ENCODE measurements around the gene CSMD2.

The CSMD2 gene

DNA sequence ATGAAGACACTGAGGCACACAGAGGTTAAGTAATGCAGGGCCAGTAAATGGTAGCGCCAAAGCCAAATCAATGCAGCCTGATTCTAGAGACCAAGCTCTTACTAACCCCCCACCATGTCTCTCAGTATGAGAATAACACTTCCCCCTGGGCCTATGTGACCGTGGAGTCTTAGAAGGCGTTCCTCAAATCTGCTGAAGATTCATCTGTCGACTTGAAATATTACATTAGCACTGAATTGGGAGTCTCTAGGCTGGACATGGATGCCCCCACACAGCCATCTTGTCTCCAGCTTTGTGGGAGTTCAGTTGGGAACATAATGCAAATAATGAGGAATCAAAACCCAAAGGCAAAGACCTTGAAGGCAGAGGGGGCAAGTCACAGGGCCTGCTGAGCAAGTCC is 419.1 kb downstream of the CSMD2 start:
- TF ChIP-seq ARNTL (CRISPR knock-in tag; IDR thresholded peaks at IDR 0.05; ENCODE audit: borderline replicate concordance, low read depth): no peak
- no peak for TF ChIP-seq TOX (CRISPR knock-in tag; IDR thresholded peaks at IDR 0.05; ENCODE audit: borderline replicate concordance)
- TF ChIP-seq ZNF8 (CRISPR knock-in tag; IDR thresholded peaks at IDR 0.05): no peak
- no peak for TF ChIP-seq ZFP30 (CRISPR knock-in tag; IDR thresholded peaks at IDR 0.05)
- no peak for TF ChIP-seq BACH2 (CRISPR knock-in tag; IDR thresholded peaks at IDR 0.05; ENCODE audit: borderline replicate concordance)
- TF ChIP-seq, protein P1, sequence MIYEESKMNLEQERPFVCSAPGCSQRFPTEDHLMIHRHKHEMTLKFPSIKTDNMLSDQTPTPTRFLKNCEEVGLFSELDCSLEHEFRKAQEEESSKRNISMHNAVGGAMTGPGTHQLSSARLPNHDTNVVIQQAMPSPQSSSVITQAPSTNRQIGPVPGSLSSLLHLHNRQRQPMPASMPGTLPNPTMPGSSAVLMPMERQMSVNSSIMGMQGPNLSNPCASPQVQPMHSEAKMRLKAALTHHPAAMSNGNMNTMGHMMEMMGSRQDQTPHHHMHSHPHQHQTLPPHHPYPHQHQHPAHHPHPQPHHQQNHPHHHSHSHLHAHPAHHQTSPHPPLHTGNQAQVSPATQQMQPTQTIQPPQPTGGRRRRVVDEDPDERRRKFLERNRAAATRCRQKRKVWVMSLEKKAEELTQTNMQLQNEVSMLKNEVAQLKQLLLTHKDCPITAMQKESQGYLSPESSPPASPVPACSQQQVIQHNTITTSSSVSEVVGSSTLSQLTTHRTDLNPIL (CRISPR knock-in tag; IDR thresholded peaks at IDR 0.05; ENCODE audit: low read depth): no peak
- TF ChIP-seq, protein P2, sequence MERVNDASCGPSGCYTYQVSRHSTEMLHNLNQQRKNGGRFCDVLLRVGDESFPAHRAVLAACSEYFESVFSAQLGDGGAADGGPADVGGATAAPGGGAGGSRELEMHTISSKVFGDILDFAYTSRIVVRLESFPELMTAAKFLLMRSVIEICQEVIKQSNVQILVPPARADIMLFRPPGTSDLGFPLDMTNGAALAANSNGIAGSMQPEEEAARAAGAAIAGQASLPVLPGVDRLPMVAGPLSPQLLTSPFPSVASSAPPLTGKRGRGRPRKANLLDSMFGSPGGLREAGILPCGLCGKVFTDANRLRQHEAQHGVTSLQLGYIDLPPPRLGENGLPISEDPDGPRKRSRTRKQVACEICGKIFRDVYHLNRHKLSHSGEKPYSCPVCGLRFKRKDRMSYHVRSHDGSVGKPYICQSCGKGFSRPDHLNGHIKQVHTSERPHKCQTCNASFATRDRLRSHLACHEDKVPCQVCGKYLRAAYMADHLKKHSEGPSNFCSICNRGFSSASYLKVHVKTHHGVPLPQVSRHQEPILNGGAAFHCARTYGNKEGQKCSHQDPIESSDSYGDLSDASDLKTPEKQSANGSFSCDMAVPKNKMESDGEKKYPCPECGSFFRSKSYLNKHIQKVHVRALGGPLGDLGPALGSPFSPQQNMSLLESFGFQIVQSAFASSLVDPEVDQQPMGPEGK (CRISPR knock-in tag; IDR thresholded peaks at IDR 0.05; ENCODE audit: borderline replicate concordance): no peak
- no peak for TF ChIP-seq PPARA (CRISPR knock-in tag; IDR thresholded peaks at IDR 0.05; ENCODE audit: borderline replicate concordance)
- TF ChIP-seq SNAI2 (CRISPR knock-in tag; IDR thresholded peaks at IDR 0.05): no peak
- no peak for ATAC-seq

DNA sequence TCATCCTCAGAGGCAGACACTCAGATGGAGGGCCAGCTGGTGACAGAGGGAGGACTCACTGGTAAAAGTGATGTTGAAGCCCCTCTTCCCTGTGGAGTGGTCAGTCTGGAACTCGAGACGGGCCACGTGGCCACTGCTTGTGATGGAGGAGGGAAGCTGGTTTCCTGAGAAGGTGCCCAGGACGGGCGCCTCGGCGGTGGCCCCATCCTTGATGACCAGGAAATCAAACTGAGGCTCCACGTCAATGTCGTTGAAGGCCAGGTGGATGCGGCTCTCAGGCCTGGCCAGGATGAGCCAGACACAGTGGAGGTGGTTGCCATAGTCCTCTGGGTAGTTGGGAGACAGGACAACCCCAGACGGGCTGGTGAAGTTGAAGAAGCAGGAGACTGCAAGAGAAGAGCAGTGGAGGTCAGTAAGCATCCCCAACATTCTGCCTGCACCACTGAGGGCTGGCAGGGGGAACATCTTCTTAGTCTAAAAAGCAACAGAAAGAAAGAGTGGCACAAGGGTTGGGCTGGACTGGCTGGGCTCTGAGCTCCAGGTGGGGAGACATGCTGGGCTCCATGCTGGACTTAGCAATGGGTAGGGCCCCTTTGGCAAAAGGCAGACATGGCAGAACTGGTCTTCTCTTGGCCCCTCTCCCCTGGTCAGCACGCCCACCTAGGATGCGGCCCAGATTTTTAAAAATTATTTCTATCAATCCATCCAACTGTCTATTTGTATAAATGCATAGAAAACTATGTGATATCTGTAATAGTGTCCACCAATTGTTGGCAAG is 421.6 kb downstream of the CSMD2 start:
- ATAC-seq: no peak
- TF ChIP-seq RARB (CRISPR knock-in tag; IDR thresholded peaks at IDR 0.05): no peak
- no peak for TF ChIP-seq ISL1 (CRISPR knock-in tag; IDR thresholded peaks at IDR 0.05)
- TF ChIP-seq PPARA (CRISPR knock-in tag; IDR thresholded peaks at IDR 0.05; ENCODE audit: borderline replicate concordance): no peak
- TF ChIP-seq, protein P1 (CRISPR knock-in tag; IDR thresholded peaks at IDR 0.05; ENCODE audit: low read depth): no peak
- TF ChIP-seq ZNF70 (CRISPR knock-in tag; IDR thresholded peaks at IDR 0.05): no peak
- no peak for TF ChIP-seq ZFP3 (CRISPR knock-in tag; IDR thresholded peaks at IDR 0.05)
- TF ChIP-seq TOX (CRISPR knock-in tag; IDR thresholded peaks at IDR 0.05; ENCODE audit: borderline replicate concordance): no peak
- no peak for TF ChIP-seq ARNTL (CRISPR knock-in tag; IDR thresholded peaks at IDR 0.05; ENCODE audit: borderline replicate concordance, low read depth)
- TF ChIP-seq, protein P3, sequence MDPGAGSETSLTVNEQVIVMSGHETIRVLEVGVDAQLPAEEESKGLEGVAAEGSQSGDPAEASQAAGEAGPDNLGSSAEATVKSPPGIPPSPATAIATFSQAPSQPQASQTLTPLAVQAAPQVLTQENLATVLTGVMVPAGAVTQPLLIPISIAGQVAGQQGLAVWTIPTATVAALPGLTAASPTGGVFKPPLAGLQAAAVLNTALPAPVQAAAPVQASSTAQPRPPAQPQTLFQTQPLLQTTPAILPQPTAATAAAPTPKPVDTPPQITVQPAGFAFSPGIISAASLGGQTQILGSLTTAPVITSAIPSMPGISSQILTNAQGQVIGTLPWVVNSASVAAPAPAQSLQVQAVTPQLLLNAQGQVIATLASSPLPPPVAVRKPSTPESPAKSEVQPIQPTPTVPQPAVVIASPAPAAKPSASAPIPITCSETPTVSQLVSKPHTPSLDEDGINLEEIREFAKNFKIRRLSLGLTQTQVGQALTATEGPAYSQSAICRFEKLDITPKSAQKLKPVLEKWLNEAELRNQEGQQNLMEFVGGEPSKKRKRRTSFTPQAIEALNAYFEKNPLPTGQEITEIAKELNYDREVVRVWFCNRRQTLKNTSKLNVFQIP (CRISPR knock-in tag; IDR thresholded peaks at IDR 0.05; ENCODE audit: borderline replicate concordance, low read depth): no peak
- TF ChIP-seq, protein P4, sequence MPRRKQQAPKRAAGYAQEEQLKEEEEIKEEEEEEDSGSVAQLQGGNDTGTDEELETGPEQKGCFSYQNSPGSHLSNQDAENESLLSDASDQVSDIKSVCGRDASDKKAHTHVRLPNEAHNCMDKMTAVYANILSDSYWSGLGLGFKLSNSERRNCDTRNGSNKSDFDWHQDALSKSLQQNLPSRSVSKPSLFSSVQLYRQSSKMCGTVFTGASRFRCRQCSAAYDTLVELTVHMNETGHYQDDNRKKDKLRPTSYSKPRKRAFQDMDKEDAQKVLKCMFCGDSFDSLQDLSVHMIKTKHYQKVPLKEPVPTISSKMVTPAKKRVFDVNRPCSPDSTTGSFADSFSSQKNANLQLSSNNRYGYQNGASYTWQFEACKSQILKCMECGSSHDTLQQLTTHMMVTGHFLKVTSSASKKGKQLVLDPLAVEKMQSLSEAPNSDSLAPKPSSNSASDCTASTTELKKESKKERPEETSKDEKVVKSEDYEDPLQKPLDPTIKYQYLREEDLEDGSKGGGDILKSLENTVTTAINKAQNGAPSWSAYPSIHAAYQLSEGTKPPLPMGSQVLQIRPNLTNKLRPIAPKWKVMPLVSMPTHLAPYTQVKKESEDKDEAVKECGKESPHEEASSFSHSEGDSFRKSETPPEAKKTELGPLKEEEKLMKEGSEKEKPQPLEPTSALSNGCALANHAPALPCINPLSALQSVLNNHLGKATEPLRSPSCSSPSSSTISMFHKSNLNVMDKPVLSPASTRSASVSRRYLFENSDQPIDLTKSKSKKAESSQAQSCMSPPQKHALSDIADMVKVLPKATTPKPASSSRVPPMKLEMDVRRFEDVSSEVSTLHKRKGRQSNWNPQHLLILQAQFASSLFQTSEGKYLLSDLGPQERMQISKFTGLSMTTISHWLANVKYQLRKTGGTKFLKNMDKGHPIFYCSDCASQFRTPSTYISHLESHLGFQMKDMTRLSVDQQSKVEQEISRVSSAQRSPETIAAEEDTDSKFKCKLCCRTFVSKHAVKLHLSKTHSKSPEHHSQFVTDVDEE (CRISPR knock-in tag; IDR thresholded peaks at IDR 0.05): no peak
- TF ChIP-seq OSR1 (CRISPR knock-in tag; IDR thresholded peaks at IDR 0.05): no peak
- TF ChIP-seq ZNF565 (CRISPR knock-in tag; conservative IDR thresholded peaks at IDR 0.05; ENCODE audit: low read depth): no peak
- no peak for TF ChIP-seq ZC3H10 (CRISPR knock-in tag; IDR thresholded peaks at IDR 0.05)
- no peak for TF ChIP-seq GLIS3 (CRISPR knock-in tag; IDR thresholded peaks at IDR 0.05)

DNA sequence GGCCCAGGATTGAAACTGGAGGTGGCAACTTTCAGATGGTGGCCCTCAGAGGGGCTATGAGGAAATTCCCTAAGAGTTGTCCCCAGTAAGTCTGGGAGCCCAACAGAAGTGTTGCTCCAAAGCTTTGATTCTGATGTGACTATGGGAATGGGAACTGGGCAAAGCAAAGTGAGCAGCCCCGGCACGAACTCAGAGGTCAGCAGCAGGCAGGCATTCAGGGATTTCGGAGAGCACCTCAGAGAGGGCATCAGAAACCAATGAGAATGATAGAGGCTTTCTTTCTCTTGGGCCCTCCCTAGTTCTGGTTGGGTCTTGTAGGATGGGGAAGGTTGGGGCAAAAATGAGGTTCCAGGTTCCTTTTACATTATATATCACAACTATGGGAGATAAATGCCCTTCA is 422.4 kb downstream of the CSMD2 start:
- ATAC-seq: no peak
- TF ChIP-seq ARNTL (CRISPR knock-in tag; IDR thresholded peaks at IDR 0.05; ENCODE audit: borderline replicate concordance, low read depth) (no peak), RARB (CRISPR knock-in tag; IDR thresholded peaks at IDR 0.05) (no peak), TOX (CRISPR knock-in tag; IDR thresholded peaks at IDR 0.05; ENCODE audit: borderline replicate concordance) (no peak), OSR1 (CRISPR knock-in tag; IDR thresholded peaks at IDR 0.05) (no peak), ZFP3 (CRISPR knock-in tag; IDR thresholded peaks at IDR 0.05) (no peak)

Measured in SK-N-SH treated with all-trans-retinoic acid at 6 μM for 48 hours (cell line).